Ascending aorta (tissue), 2 donors: ENCODE data around the gene FAM107B. TPM values are rescaled to one million over a fixed set of nuclear protein-coding genes. Genes with fewer than 3 reads are reported as not detected.

Experiments used
- DNase-seq, 2 donors: peaks; one replicate each; pipeline ENCODE4 v3.0.0-alpha.2; 2019; ENCODE audit warnings: low spot score in 2 of 2
- H3K27ac ChIP-seq, 2 donors: fragments of 200-600 bp; sonication (generic); one replicate each; pipeline ENCODE4 v1.5.1; 2016 to 2017; ENCODE audit warnings: mild to moderate bottlenecking in 1 of 2
- H3K27me3 ChIP-seq: fragments of 200-600 bp; sonication (generic); one replicate; pipeline ENCODE4 v1.5.1; 2017
- H3K36me3 ChIP-seq, 2 donors: fragments of 200-600 bp; sonication (generic); one replicate each; pipeline ENCODE4 v1.5.1; 2016
- H3K4me1 ChIP-seq, 2 donors: fragments of 200-600 bp; sonication (generic); one replicate each; pipeline ENCODE4 v1.5.1; 2016 to 2017; ENCODE audit warnings: mild to moderate bottlenecking in 1 of 2
- H3K4me3 ChIP-seq, 2 donors: fragments of 200-600 bp; sonication (generic); one replicate each; pipeline ENCODE4 v1.5.1; 2016 to 2017; ENCODE audit warnings: mild to moderate bottlenecking in 1 of 2
- H3K9me3 ChIP-seq, 2 donors: fragments of 200-600 bp; sonication (generic); one replicate each; pipeline ENCODE4 v1.5.1; 2016
- CTCF ChIP-seq, 3 experiments: fragments of 200-600 bp in 2 of 3; fragments of 450-650 bp in 1 of 3; sonication (generic) in 2 of 3; IDR thresholded peaks; one replicate each; pipeline ENCODE4 v1.5.1; 2016 to 2019; ENCODE audit warnings: antibody characterized with exemption in 3 of 3, mild to moderate bottlenecking in 1 of 3, moderate library complexity in 1 of 3
- intact Hi-C: fragments of 100-400 bp; cut with DNase I; formaldehyde crosslinking; loops from one replicate; pipeline ENCODE4 v1.15.1; 2023
- total RNA-seq: library from RNA; depleted of rRNA; stranded (reverse); fragments of >200 nt; gene quantifications from one replicate; pipeline ENCODE4 v1.1.0, GENCODE V29; 2016

FAM107B gene
- total RNA-seq, 1 donor from 2014 or later = 3.7 TPM

GRCh38 chr10:14518149-14518548 lies 256.5 kb downstream of the FAM107B start:
- TF ChIP-seq CTCF (IDR thresholded peaks at IDR 0.05) = no peak
- peaks cover 18 to 24% of the 10 kb centered on the region in 2 donors for H3K36me3 ChIP-seq
- intact Hi-C loops = no loop called here
- no peaks in the 10 kb centered on the region for H3K4me1 ChIP-seq
- H3K4me3 ChIP-seq = no peak overlapping the region
- no peaks in the 10 kb centered on the region for H3K9me3 ChIP-seq
- H3K27ac ChIP-seq = no peak overlapping the region
- no peak for DNase-seq
- H3K27me3 ChIP-seq = no peaks in the 10 kb centered on the region

GRCh38 chr10:14513123-14513522 lies 261.6 kb downstream of the FAM107B start:
- Histone ChIP-seq H3K27me3 (no peaks in the 10 kb centered on the region), H3K36me3 (peaks cover 0 to 3% of the 10 kb centered on the region in 2 donors), H3K9me3 (no peaks in the 10 kb centered on the region), H3K27ac (no peak overlapping the region), H3K4me3 (no peak overlapping the region), H3K4me1 (no peaks in the 10 kb centered on the region)
- DNase-seq = no peak
- TF ChIP-seq CTCF (IDR thresholded peaks at IDR 0.05) = no peak
- intact Hi-C loops = no loop called here

- no peak for DNase-seq
- no peaks in the 10 kb centered on the region for H3K27me3 ChIP-seq
- no peaks in the 10 kb centered on the region for H3K4me1 ChIP-seq
- H3K36me3 ChIP-seq = peaks cover 0 to 3% of the 10 kb centered on the region in 2 donors
- no peak overlapping the region for H3K27ac ChIP-seq
- intact Hi-C loops = no loop called here
- H3K4me3 ChIP-seq = no peak overlapping the region
- TF ChIP-seq CTCF (IDR thresholded peaks at IDR 0.05) = no peak
- H3K9me3 ChIP-seq = no peaks in the 10 kb centered on the region
These were observed 264.4 kb downstream of the FAM107B start for GRCh38 chr10:14510346-14510745.

- Histone ChIP-seq H3K27ac (no peak overlapping the region), H3K4me1 (no peaks in the 10 kb centered on the region), H3K4me3 (no peak overlapping the region), H3K9me3 (no peaks in the 10 kb centered on the region), H3K36me3 (peaks cover 0 to 3% of the 10 kb centered on the region in 2 donors), H3K27me3 (no peaks in the 10 kb centered on the region)
- intact Hi-C loops = no loop called here
- DNase-seq = peak in 1 of 2 donors; percentile 75
- no peak for TF ChIP-seq CTCF (IDR thresholded peaks at IDR 0.05)
These were observed 266.0 kb downstream of the FAM107B start for GRCh38 chr10:14508725-14509124.

GRCh38 chr10:14507781-14508180 lies 266.9 kb downstream of the FAM107B start:
- no peak for DNase-seq
- intact Hi-C loops = no loop called here
- no peak overlapping the region for H3K27ac ChIP-seq
- TF ChIP-seq CTCF (IDR thresholded peaks at IDR 0.05) = no peak
- H3K36me3 ChIP-seq = peaks cover 0 to 3% of the 10 kb centered on the region in 2 donors
- H3K4me1 ChIP-seq = no peaks in the 10 kb centered on the region
- H3K4me3 ChIP-seq = no peak overlapping the region
- H3K9me3 ChIP-seq = no peaks in the 10 kb centered on the region
- H3K27me3 ChIP-seq = no peaks in the 10 kb centered on the region

- no peaks in the 10 kb centered on the region for H3K9me3 ChIP-seq
- no peaks in the 10 kb centered on the region for H3K36me3 ChIP-seq
- no peaks in the 10 kb centered on the region for H3K27me3 ChIP-seq
- H3K4me1 ChIP-seq = no peaks in the 10 kb centered on the region
- no peak overlapping the region for H3K27ac ChIP-seq
- intact Hi-C loops = no loop called here
- H3K4me3 ChIP-seq = no peak overlapping the region
- no peak for DNase-seq
- TF ChIP-seq CTCF (IDR thresholded peaks at IDR 0.05) = no peak
These were observed 267.5 kb downstream of the FAM107B start for GRCh38 chr10:14507176-14507575.
